Common myeloid progenitor, CD34-positive (primary cell): ENCODE results near the gene DBP.
"Not testable (repeated sequence)": the region's sequence is repeated elsewhere in the genome, so short reads cannot be mapped to it uniquely, and the experiment has no call there.

Experiments used
- CTCF ChIA-PET: fragments of 350-600 bp; sonication (Branson Sonifier 250); formaldehyde crosslinking; loops from one replicate; lab custom pipeline; 2021; ENCODE audit warnings: antibody characterized with exemption; lab: Charles Lee
- POLR2A ChIA-PET: fragments of 350-600 bp; sonication (Branson Sonifier 250); formaldehyde crosslinking; loops from one replicate; lab custom pipeline; 2021; ENCODE audit warnings: antibody characterized with exemption; lab: Charles Lee
- DNase-seq, 3 donors: peaks; one replicate each; pipeline versions ENCODE4 v3.0.0 to v3.0.0-alpha.2; 2013
- H3K27ac ChIP-seq, 2 experiments: 1 replicate in 1 of 2; 2 replicates in 1 of 2; pipeline ENCODE4 v1.7.0; 2013; ENCODE audit warnings: inconsistent platforms in 2 of 2, low read length in 2 of 2, mild to moderate bottlenecking in 2 of 2, low read depth in 1 of 2, moderate library complexity in 1 of 2; ENCODE audit not compliant: severe bottlenecking in 2 of 2, insufficient read depth in 1 of 2, poor library complexity in 1 of 2
- H3K27me3 ChIP-seq, 5 experiments: replicated peaks in 2 of 5; 1 replicate in 3 of 5; 2 replicates in 2 of 5; pipeline versions ENCODE4 v1.6.1 to v1.7.0; 2013; ENCODE audit warnings: low read length in 4 of 5, mild to moderate bottlenecking in 2 of 5, moderate library complexity in 2 of 5, inconsistent platforms in 1 of 5; ENCODE audit not compliant: insufficient read depth in 5 of 5, control insufficient read depth in 4 of 5
- H3K36me3 ChIP-seq, 4 experiments: 1 replicate in 2 of 4; 2 replicates in 2 of 4; pipeline versions ENCODE4 v1.6.1 to v1.7.0; 2013; ENCODE audit warnings: low read length in 3 of 4, control low read depth in 1 of 4, mild to moderate bottlenecking in 1 of 4; ENCODE audit not compliant: control insufficient read depth in 4 of 4, insufficient read depth in 4 of 4
- H3K4me1 ChIP-seq, 4 experiments: 1 replicate in 3 of 4; 2 replicates in 1 of 4; pipeline versions ENCODE4 v1.6.1 to v1.7.1; 2013; ENCODE audit warnings: low read length in 3 of 4, mild to moderate bottlenecking in 3 of 4, control low read depth in 1 of 4, inconsistent platforms in 1 of 4, moderate library complexity in 1 of 4; ENCODE audit not compliant: control insufficient read depth in 4 of 4, insufficient read depth in 4 of 4; ENCODE audit errors: control extremely low read depth in 1 of 4
- H3K4me3 ChIP-seq, 7 experiments: 1 replicate in 4 of 7; 2 replicates in 3 of 7; pipeline versions ENCODE4 v1.5.1 to v1.7.0; 2013; ENCODE audit warnings: mild to moderate bottlenecking in 7 of 7, low read length in 6 of 7, moderate library complexity in 6 of 7, inconsistent platforms in 2 of 7, low read depth in 2 of 7, control low read depth in 1 of 7; ENCODE audit not compliant: insufficient read depth in 4 of 7, control insufficient read depth in 1 of 7; ENCODE audit errors: extremely low read depth in 1 of 7
- H3K9me3 ChIP-seq, 5 experiments: 1 replicate in 4 of 5; 2 replicates in 1 of 5; pipeline versions ENCODE4 v1.6.1 to v1.7.1; 2013; ENCODE audit warnings: low read length in 4 of 5, mild to moderate bottlenecking in 2 of 5, inconsistent platforms in 1 of 5, low read depth in 1 of 5, moderate library complexity in 1 of 5; ENCODE audit not compliant: control insufficient read depth in 4 of 5, insufficient read depth in 2 of 5; ENCODE audit errors: control extremely low read depth in 1 of 5
- WGBS: methylation state at CpG from one replicate; pipeline ENCODE4 v1.1.5; 2013; ENCODE audit not compliant: insufficient coverage; 5-methylcytosine and 5-hydroxymethylcytosine counted together

DBP gene

DNA sequence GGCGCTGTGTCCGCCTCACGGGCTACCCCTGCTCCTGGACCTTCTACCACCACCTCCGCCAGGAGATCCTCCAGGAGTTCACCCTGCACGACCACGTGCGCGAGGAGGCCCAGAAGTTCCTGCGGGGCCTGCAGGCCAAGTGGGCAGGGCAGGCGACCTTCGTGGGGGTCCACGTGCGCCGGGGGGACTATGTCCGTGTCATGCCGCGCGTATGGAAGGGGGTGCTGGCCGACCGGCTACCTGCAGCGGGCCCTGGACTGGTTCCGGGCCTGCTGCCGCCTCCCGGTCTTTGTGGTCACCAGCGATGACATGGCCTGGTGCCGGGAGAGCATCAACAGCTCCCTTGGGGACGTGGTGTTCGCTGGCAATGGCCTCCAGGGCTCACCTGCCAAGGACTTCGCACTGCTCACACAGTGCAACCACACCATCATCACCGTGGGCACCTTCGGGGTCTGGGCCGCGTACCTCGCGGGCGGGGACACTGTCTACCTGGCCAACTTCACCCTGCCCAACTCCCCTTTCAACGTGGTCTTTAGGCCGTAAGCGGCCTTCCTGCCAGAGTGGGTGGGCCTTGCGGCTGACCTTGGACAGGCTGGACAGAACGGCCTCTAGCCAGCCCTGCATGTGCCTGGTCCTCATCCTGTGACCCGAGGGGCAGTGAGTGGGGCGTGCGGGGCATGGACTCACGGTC is 43.4 kb upstream of the DBP start:
- ChIA-PET POLR2A (no interaction called here), CTCF (no interaction called here)
- Histone ChIP-seq H3K36me3 (no peaks in the 10 kb centered on the region), H3K9me3 (no peaks in the 10 kb centered on the region), H3K27me3 (no peaks in the 10 kb centered on the region), H3K27ac (no peak overlapping the region), H3K4me1 (peaks cover 0 to 10% (median 2%) of the 10 kb centered on the region in 4 experiments), H3K4me3 (no peak overlapping the region)
- WGBS, result 92% methylated on average over 44 of the region's 45 CpGs
- no peak for DNase-seq

DNA sequence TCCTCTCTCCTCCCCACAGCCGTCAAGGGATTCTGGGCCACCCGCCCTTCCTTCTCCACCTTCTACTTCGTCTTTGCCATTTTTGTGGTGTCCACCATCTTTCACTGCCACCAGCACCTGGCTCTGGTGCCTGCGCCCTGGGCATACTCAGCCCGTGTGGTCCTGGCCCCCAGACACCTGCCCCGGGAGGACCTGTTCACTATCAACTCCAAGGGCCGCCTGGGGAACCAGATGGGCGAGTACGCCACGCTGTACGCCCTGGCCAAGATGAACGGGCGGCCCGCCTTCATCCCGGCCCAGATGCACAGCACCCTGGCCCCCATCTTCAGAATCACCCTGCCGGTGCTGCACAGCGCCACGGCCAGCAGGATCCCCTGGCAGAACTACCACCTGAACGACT is 42.8 kb upstream of the DBP start:
- H3K4me1 ChIP-seq, CTCF ChIA-PET: not testable (repeated sequence)
- WGBS, result 100% methylated on average over 3 of the region's 19 CpGs

DNA sequence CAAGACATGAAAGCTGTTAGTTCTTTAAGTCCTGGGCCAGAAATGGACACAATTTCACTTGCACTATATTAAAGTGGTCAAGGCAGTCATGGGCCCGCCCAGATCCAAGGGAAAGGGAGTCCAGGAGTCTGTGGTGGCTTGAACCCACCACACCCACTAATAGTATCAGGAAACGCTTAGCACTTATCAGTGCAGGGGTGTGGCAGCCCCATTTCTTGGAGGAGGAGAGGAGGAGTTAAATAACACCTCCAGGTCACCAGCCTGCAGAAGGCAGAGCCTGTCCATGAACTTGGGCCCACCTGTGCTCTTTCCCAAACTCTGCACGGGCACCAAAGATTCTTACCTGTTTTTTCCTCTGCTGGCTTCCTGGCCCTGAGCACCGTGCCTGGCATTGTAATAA is 41.0 kb upstream of the DBP start:
- Histone ChIP-seq H3K27me3 (no peaks in the 10 kb centered on the region), H3K36me3 (no peaks in the 10 kb centered on the region), H3K4me1 (peaks cover 0 to 10% (median 3%) of the 10 kb centered on the region in 4 experiments), H3K4me3 (no peak overlapping the region), H3K27ac (no peak overlapping the region), H3K9me3 (no peaks in the 10 kb centered on the region)
- POLR2A ChIA-PET, result interaction anchor here (0.5 kb wide), 1 partner anchor 26 kb away, joined by 3 read pairs; no protein-coding TSS in a partner anchor
- CTCF ChIA-PET, result interaction anchor here (0.9 to 1.9 kb wide), 4 partner anchors 10 to 153 kb away, joined by 3 to 5 read pairs (median 4); partner anchors contain the start of gene RASIP1
- WGBS, result 71% methylated on average over 1 of the region's 4 CpGs
- no peak for DNase-seq

More for the DNA sequence above, 42.8 kb upstream of the DBP start:
- H3K27me3 ChIP-seq, H3K4me3 ChIP-seq, H3K36me3 ChIP-seq, DNase-seq, H3K27ac ChIP-seq, H3K9me3 ChIP-seq, POLR2A ChIA-PET: not testable (repeated sequence)

DNA sequence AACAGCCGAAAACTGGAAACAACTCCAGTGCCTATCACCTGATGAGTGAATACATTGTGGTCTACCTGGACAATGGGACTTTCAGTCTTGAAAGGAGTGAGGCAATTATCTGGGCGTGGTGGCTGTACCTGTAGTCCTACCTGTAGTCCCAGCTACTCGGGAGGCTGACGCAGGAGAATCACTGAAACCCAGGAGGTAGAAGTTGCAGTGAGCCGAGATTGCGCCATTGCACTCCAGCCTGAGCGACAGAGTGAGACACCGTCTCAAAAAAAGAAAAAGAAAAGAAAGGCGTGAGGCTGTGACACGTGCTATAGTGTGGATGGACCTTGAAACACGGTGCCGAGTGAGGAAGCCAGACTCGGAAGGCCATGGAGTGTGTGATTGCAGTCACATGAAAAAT is 39.7 kb upstream of the DBP start:
- Histone ChIP-seq H3K9me3 (no peaks in the 10 kb centered on the region), H3K27me3 (no peaks in the 10 kb centered on the region), H3K36me3 (no peaks in the 10 kb centered on the region), H3K4me3 (no peak overlapping the region), H3K4me1 (peaks cover 0 to 10% (median 3%) of the 10 kb centered on the region in 4 experiments), H3K27ac (no peak overlapping the region)
- POLR2A ChIA-PET, result no interaction called here
- CTCF ChIA-PET, result interaction anchor here (1.5 to 4.5 kb wide), 5 partner anchors 32 to 155 kb away, joined by 4 to 40 read pairs (median 8); partner anchors contain the start of gene CA11
- WGBS, result 98% methylated on average over 13 of the region's 13 CpGs
- no peak for DNase-seq

DNA sequence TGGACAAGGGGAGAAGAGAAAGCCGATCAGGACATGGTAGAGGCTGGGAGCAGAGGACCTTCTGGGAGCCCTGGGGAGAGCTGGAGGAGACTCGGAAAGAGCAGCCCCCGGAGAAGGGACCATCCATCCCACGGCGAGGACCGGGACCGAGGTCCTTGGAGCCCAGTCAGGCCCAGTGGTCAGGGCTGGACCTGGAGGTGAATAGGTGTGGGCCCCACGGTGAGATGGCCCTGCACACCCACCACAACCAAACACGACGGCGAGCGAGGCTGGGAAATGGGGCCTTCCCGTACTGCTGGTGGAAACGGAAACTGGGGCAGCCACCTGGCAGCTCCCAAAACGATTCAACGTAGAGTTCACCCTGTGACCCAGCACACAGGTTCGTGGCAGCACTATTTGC is 39.3 kb upstream of the DBP start:
- no peaks in the 10 kb centered on the region for H3K36me3 ChIP-seq
- H3K27me3 ChIP-seq, result no peaks in the 10 kb centered on the region
- DNase-seq, result no peak
- no peak overlapping the region for H3K27ac ChIP-seq
- H3K4me3 ChIP-seq, result no peak overlapping the region
- WGBS, result 95% methylated on average over 11 of the region's 17 CpGs
- POLR2A ChIA-PET, result no interaction called here
- peaks cover 0 to 10% (median 3%) of the 10 kb centered on the region in 4 experiments for H3K4me1 ChIP-seq
- no peaks in the 10 kb centered on the region for H3K9me3 ChIP-seq
- CTCF ChIA-PET, result interaction anchor here (1.1 to 4.5 kb wide), 10 partner anchors 19 to 155 kb away, joined by 4 to 40 read pairs (median 8); partner anchors contain the start of genes CA11 and FUT2

DNA sequence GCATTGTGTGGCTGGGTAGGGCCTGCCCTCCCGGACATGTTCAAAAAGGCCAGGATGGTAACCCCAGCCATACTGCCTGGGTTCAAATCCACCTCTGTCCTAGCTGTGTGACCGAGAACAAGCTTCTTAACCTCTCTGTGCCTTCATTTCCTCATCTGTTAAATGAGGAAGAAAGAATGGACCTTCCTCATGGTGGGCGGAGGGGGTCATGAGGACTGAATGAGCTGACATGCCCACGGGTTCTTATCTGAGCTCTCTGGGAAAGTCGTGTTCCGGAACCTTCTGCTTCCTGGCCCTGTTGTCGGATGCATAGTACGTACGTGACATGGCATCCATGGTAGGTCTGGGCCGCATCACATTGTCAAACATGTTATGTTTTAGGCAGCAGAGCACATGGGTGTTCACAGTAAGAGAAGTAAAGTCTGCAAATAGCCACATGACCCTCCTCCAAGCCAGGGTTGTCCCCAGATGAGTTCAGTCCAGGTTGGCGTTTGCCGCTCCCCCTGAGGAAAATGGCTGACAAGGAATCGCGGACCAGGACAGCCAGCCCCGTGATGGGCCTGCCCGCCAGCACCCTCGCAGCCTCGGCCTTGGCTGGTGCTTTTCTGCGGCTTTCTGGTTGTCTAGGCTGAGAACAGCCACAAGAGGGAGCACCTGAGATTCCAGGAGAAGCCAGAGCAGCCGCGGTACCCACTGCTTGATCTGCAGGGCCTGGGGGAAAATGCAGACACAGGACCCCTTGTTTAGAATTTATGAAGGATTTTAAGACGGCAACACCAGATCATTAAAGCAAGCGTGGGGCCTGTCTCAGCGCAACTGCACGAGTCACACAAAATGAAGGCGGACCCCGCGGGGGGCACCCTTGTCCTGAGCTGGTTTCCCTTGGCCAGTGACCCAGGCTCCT is 38.0 kb upstream of the DBP start:
- Histone ChIP-seq H3K27ac (no peak overlapping the region), H3K4me3 (no peak overlapping the region), H3K4me1 (peaks cover 0 to 6% (median 0%) of the 10 kb centered on the region in 4 experiments), H3K27me3 (no peaks in the 10 kb centered on the region), H3K36me3 (no peaks in the 10 kb centered on the region), H3K9me3 (no peaks in the 10 kb centered on the region)
- ChIA-PET POLR2A (no interaction called here), CTCF (interaction anchor here (0.8 to 4.5 kb wide), 29 partner anchors 9 to 167 kb away, joined by 3 to 40 read pairs (median 5); partner anchors contain the start of genes CA11 and FUT2)
- WGBS, result 43% methylated on average over 27 of the region's 28 CpGs
- peak; percentile 72 to 87 (median 81) for DNase-seq
